ENCODE measurements around the gene MSLN.
A peak's percentile ranks its signal among the peaks of the same experiment; 100 is the strongest.

The MSLN gene

GRCh38 chr16:719815-720446 is 40.6 kb upstream of the MSLN start:
- Histone ChIP-seq H3K9me3 (ENCODE audit: insufficient read depth, low read depth, low read length) (no peaks in the 10 kb centered on the region), H3K9ac (ENCODE audit: low read depth, low read length, poor library complexity, severe bottlenecking) (peak overlapping the region; percentile 91), H3K4me1 (ENCODE audit: insufficient read depth, low read length, poor library complexity, severe bottlenecking) (peaks cover 7% of the 10 kb centered on the region), H2AFZ (ENCODE audit: low read length) (0 out of 2 replicates have a peak overlapping the region, but pooled peaks have one; percentile 73), H3K36me3 (ENCODE audit: insufficient read depth, low read length) (no peaks in the 10 kb centered on the region), H3K4me2 (ENCODE audit: low read depth, low read length, poor library complexity, severe bottlenecking) (peak overlapping the region; percentile 85), H3K79me2 (ENCODE audit: insufficient read depth, low read length) (no peaks in the 10 kb centered on the region), H3K27me3 (ENCODE audit: insufficient read depth, low read length, poor library complexity, severe bottlenecking) (no peaks in the 10 kb centered on the region), H3F3A (ENCODE audit: low read depth) (no peaks in the 10 kb centered on the region), H3K9me2 (replicated peaks; ENCODE audit: low read depth, low read length) (no peaks in the 10 kb centered on the region), H4K20me1 (ENCODE audit: insufficient read depth, low read length, poor library complexity, severe bottlenecking) (no peaks in the 10 kb centered on the region), H3K4me3 (ENCODE audit: low read length, poor library complexity, severe bottlenecking) (peak overlapping the region; percentile 83)
- no peak for TF ChIP-seq EZH2phosphoT487 (IDR thresholded peaks at IDR 0.05; ENCODE audit: borderline replicate concordance)
- TF ChIP-seq CTCF (conservative IDR thresholded peaks at IDR 0.05; ENCODE audit: low read length), result no peak

- H4K20me1 ChIP-seq (ENCODE audit: insufficient read depth, low read length, poor library complexity, severe bottlenecking), result no peaks in the 10 kb centered on the region
- no peaks in the 10 kb centered on the region for H3K79me2 ChIP-seq (ENCODE audit: insufficient read depth, low read length)
- no peaks in the 10 kb centered on the region for H3K36me3 ChIP-seq (ENCODE audit: insufficient read depth, low read length)
- peak overlapping the region; percentile 85 for H3K4me2 ChIP-seq (ENCODE audit: low read depth, low read length, poor library complexity, severe bottlenecking)
- H3K4me1 ChIP-seq (ENCODE audit: insufficient read depth, low read length, poor library complexity, severe bottlenecking), result peaks cover 7% of the 10 kb centered on the region
- TF ChIP-seq CTCF (conservative IDR thresholded peaks at IDR 0.05; ENCODE audit: low read length), result 0 out of 2 replicates have a peak, but pooled peaks have one; percentile 19
- TF ChIP-seq EZH2phosphoT487 (IDR thresholded peaks at IDR 0.05; ENCODE audit: borderline replicate concordance), result no peak
- peak overlapping the region; percentile 91 for H3K9ac ChIP-seq (ENCODE audit: low read depth, low read length, poor library complexity, severe bottlenecking)
- no peaks in the 10 kb centered on the region for H3K9me2 ChIP-seq (replicated peaks; ENCODE audit: low read depth, low read length)
- no peaks in the 10 kb centered on the region for H3K9me3 ChIP-seq (ENCODE audit: insufficient read depth, low read depth, low read length)
- H3K4me3 ChIP-seq (ENCODE audit: low read length, poor library complexity, severe bottlenecking), result peak overlapping the region; percentile 83
- no peaks in the 10 kb centered on the region for H3F3A ChIP-seq (ENCODE audit: low read depth)
- no peaks in the 10 kb centered on the region for H3K27me3 ChIP-seq (ENCODE audit: insufficient read depth, low read length, poor library complexity, severe bottlenecking)
- H2AFZ ChIP-seq (ENCODE audit: low read length), result peak overlapping the region; percentile 73; the same call in 1 of the 2 replicates
These were observed 40.0 kb upstream of the MSLN start for GRCh38 chr16:720447-720989.

GRCh38 chr16:720990-721764 is 39.4 kb upstream of the MSLN start, which contains the start of gene ANTKMT:
Gene ANTKMT, plus strand, starts transcription at chr16:721146. Its CDS starts 129 bp downstream, at chr16:721275.
- Histone ChIP-seq H3F3A (ENCODE audit: low read depth) (no peaks in the 10 kb centered on the region), H3K27me3 (ENCODE audit: insufficient read depth, low read length, poor library complexity, severe bottlenecking) (no peaks in the 10 kb centered on the region), H4K20me1 (ENCODE audit: insufficient read depth, low read length, poor library complexity, severe bottlenecking) (no peaks in the 10 kb centered on the region), H3K79me2 (ENCODE audit: insufficient read depth, low read length) (no peaks in the 10 kb centered on the region), H3K4me3 (ENCODE audit: low read length, poor library complexity, severe bottlenecking) (peak within 1 kb of the TSS; percentile 83), H3K9me3 (ENCODE audit: insufficient read depth, low read depth, low read length) (no peaks in the 10 kb centered on the region), H3K9me2 (replicated peaks; ENCODE audit: low read depth, low read length) (no peaks in the 10 kb centered on the region), H3K4me2 (ENCODE audit: low read depth, low read length, poor library complexity, severe bottlenecking) (peak within 1 kb of the TSS; percentile 85), H2AFZ (ENCODE audit: low read length) (peak within 1 kb of the TSS; percentile 73; the same call in 1 of the 2 replicates), H3K9ac (ENCODE audit: low read depth, low read length, poor library complexity, severe bottlenecking) (peak within 1 kb of the TSS; percentile 91), H3K36me3 (ENCODE audit: insufficient read depth, low read length) (no peaks in the 10 kb centered on the region), H3K4me1 (ENCODE audit: insufficient read depth, low read length, poor library complexity, severe bottlenecking) (peaks cover 7% of the 10 kb centered on the region)
- no peak for TF ChIP-seq EZH2phosphoT487 (IDR thresholded peaks at IDR 0.05; ENCODE audit: borderline replicate concordance)
- TF ChIP-seq CTCF (conservative IDR thresholded peaks at IDR 0.05; ENCODE audit: low read length), result no peak

All from Loucy (cell line).